Suprapubic skin (tissue), 4 donors: Measurements from ENCODE around the gene NVL. TPM values are rescaled to one million over a fixed set of nuclear protein-coding genes. Genes with fewer than 3 reads are reported as not detected.

Experiments used
- DNase-seq, 2 donors: peaks; one replicate each; pipeline ENCODE4 v3.0.0-alpha.2; 2019; ENCODE audit warnings: low spot score in 2 of 2
- H3K27ac ChIP-seq: fragments of 200-600 bp; sonication (generic); one replicate; pipeline ENCODE4 v1.5.1; 2019
- H3K27me3 ChIP-seq: fragments of 200-600 bp; sonication (generic); one replicate; pipeline ENCODE4 v1.5.1; 2019
- H3K36me3 ChIP-seq: fragments of 200-600 bp; sonication (generic); one replicate; pipeline ENCODE4 v1.5.1; 2019
- H3K4me1 ChIP-seq: fragments of 200-600 bp; sonication (generic); one replicate; pipeline ENCODE4 v1.5.1; 2019
- H3K4me3 ChIP-seq: fragments of 200-600 bp; sonication (generic); one replicate; pipeline ENCODE4 v1.5.1; 2019; ENCODE audit warnings: mild to moderate bottlenecking
- H3K9me3 ChIP-seq: fragments of 200-600 bp; sonication (generic); one replicate; pipeline ENCODE4 v1.5.1; 2019
- CTCF ChIP-seq, 2 donors: fragments of 200-600 bp in 1 of 2; fragments of 450-650 bp in 1 of 2; sonication (generic) in 1 of 2; IDR thresholded peaks; one replicate each; pipeline ENCODE4 v1.5.1; 2016 to 2019; ENCODE audit warnings: antibody characterized with exemption in 2 of 2, mild to moderate bottlenecking in 1 of 2, moderate library complexity in 1 of 2
- EP300 ChIP-seq: sonication (generic); formaldehyde crosslinking; IDR thresholded peaks from one replicate; pipeline ENCODE4 v1.6.1; 2017; ENCODE audit warnings: antibody characterized with exemption
- POLR2A ChIP-seq, 2 donors: fragments of 450-650 bp; IDR thresholded peaks; one replicate each; pipeline ENCODE4 v1.6.1; 2017; ENCODE audit warnings: antibody characterized with exemption in 2 of 2, mild to moderate bottlenecking in 2 of 2, moderate library complexity in 2 of 2
- POLR2AphosphoS5 ChIP-seq, 3 donors: sonication (generic); formaldehyde crosslinking; IDR thresholded peaks; one replicate each; pipeline ENCODE4 v1.6.1; 2017; ENCODE audit warnings: antibody characterized with exemption in 3 of 3
- WGBS: methylation state at CpG from one replicate; pipeline ENCODE4 v1.1.5; 2018; 5-methylcytosine and 5-hydroxymethylcytosine counted together
- total RNA-seq, 4 donors: library from RNA; depleted of rRNA; stranded (reverse); fragments of >200 nt; gene quantifications; one replicate each; pipeline ENCODE4 v1.1.0, GENCODE V29; 2016

The NVL gene
- total RNA-seq, 4 donors from 2014 or later, result 31.7 to 86.4 (median 36.8) TPM

GRCh38 chr1:224245188-224245587 lies 84.8 kb downstream of the NVL start:
- peaks cover 3% of the 10 kb centered on the region for H3K4me1 ChIP-seq
- no peak for DNase-seq
- no peaks in the 10 kb centered on the region for H3K27me3 ChIP-seq
- H3K4me3 ChIP-seq, result no peak overlapping the region
- H3K36me3 ChIP-seq, result peaks cover 38% of the 10 kb centered on the region
- H3K27ac ChIP-seq, result no peak overlapping the region
- TF ChIP-seq POLR2A (IDR thresholded peaks at IDR 0.05) (no peak), POLR2AphosphoS5 (IDR thresholded peaks at IDR 0.05) (no peak), CTCF (IDR thresholded peaks at IDR 0.05) (no peak), EP300 (no peak)
- no peaks in the 10 kb centered on the region for H3K9me3 ChIP-seq
- WGBS, result 60% methylated on average over 1 of the region's 1 CpG

GRCh38 chr1:224238756-224239155 lies 91.2 kb downstream of the NVL start:
- 68% methylated on average over 3 of the region's 3 CpGs for WGBS
- DNase-seq, result no peak
- Histone ChIP-seq H3K4me3 (no peak overlapping the region), H3K9me3 (no peaks in the 10 kb centered on the region), H3K27me3 (no peaks in the 10 kb centered on the region), H3K27ac (no peak overlapping the region), H3K4me1 (no peaks in the 10 kb centered on the region), H3K36me3 (peaks cover 37% of the 10 kb centered on the region)
- TF ChIP-seq CTCF (IDR thresholded peaks at IDR 0.05), result no peak
- no peak for TF ChIP-seq POLR2AphosphoS5 (IDR thresholded peaks at IDR 0.05)
- TF ChIP-seq EP300, result no peak
- TF ChIP-seq POLR2A (IDR thresholded peaks at IDR 0.05), result no peak

GRCh38 chr1:224238212-224238611 lies 91.8 kb downstream of the NVL start:
- WGBS, result 81% methylated on average over 9 of the region's 9 CpGs
- peaks cover 37% of the 10 kb centered on the region for H3K36me3 ChIP-seq
- no peaks in the 10 kb centered on the region for H3K4me1 ChIP-seq
- DNase-seq, result no peak
- TF ChIP-seq EP300 (no peak), POLR2AphosphoS5 (IDR thresholded peaks at IDR 0.05) (no peak), CTCF (IDR thresholded peaks at IDR 0.05) (no peak), POLR2A (IDR thresholded peaks at IDR 0.05) (no peak)
- no peaks in the 10 kb centered on the region for H3K9me3 ChIP-seq
- no peak overlapping the region for H3K27ac ChIP-seq
- H3K4me3 ChIP-seq, result no peak overlapping the region
- H3K27me3 ChIP-seq, result no peaks in the 10 kb centered on the region

- no peak overlapping the region for H3K4me3 ChIP-seq
- 92% methylated on average over 11 of the region's 11 CpGs for WGBS
- TF ChIP-seq CTCF (IDR thresholded peaks at IDR 0.05), result no peak
- TF ChIP-seq POLR2A (IDR thresholded peaks at IDR 0.05), result no peak
- TF ChIP-seq EP300, result no peak
- TF ChIP-seq POLR2AphosphoS5 (IDR thresholded peaks at IDR 0.05), result no peak
- no peaks in the 10 kb centered on the region for H3K27me3 ChIP-seq
- DNase-seq, result no peak
- peaks cover 40% of the 10 kb centered on the region for H3K36me3 ChIP-seq
- H3K27ac ChIP-seq, result no peak overlapping the region
- H3K4me1 ChIP-seq, result no peaks in the 10 kb centered on the region
- no peaks in the 10 kb centered on the region for H3K9me3 ChIP-seq
These were observed 92.7 kb downstream of the NVL start for GRCh38 chr1:224237119-224237881.

GRCh38 chr1:224235813-224236493 lies 94.0 kb downstream of the NVL start:
- WGBS, result 79% methylated on average over 2 of the region's 2 CpGs
- TF ChIP-seq EP300 (no peak), CTCF (IDR thresholded peaks at IDR 0.05) (no peak), POLR2AphosphoS5 (IDR thresholded peaks at IDR 0.05) (no peak), POLR2A (IDR thresholded peaks at IDR 0.05) (no peak)

More at GRCh38 chr1:224235813-224236493, 94.0 kb downstream of the NVL start:
- DNase-seq, result no peak
- H3K27me3 ChIP-seq, result no peaks in the 10 kb centered on the region
- no peaks in the 10 kb centered on the region for H3K4me1 ChIP-seq
- H3K4me3 ChIP-seq, result no peak overlapping the region
- no peaks in the 10 kb centered on the region for H3K9me3 ChIP-seq
- H3K27ac ChIP-seq, result no peak overlapping the region
- peaks cover 53% of the 10 kb centered on the region for H3K36me3 ChIP-seq
